KMS-11 (cell line): Measurements from ENCODE around the gene PCLO.
A peak's percentile ranks its signal among the peaks of the same experiment; 100 is the strongest.

ENCODE experiments used
- H2AFZ ChIP-seq: fragments of 200-600 bp; sonication (generic); 2 replicates; pipeline ENCODE4 v1.6.1; 2016; ENCODE audit warnings: antibody characterized with exemption, mixed run types, low read depth
- H3K27ac ChIP-seq: fragments of 200-600 bp; sonication (generic); 2 replicates; pipeline ENCODE4 v1.6.1; 2016; ENCODE audit warnings: mild to moderate bottlenecking, mixed run types
- H3K27me3 ChIP-seq: fragments of 200-600 bp; sonication (generic); 2 replicates; pipeline ENCODE4 v1.6.1; 2017; ENCODE audit warnings: mild to moderate bottlenecking, low read depth, mixed run types, moderate library complexity; ENCODE audit not compliant: insufficient read depth
- H3K36me3 ChIP-seq: fragments of 200-600 bp; sonication (generic); 2 replicates; pipeline ENCODE4 v1.6.1; 2017; ENCODE audit warnings: mild to moderate bottlenecking, mixed run types; ENCODE audit not compliant: insufficient read depth
- H3K4me1 ChIP-seq: fragments of 200-600 bp; sonication (generic); 2 replicates; pipeline ENCODE4 v1.6.1; 2016; ENCODE audit warnings: mild to moderate bottlenecking, low read depth, mixed run types; ENCODE audit not compliant: poor library complexity, severe bottlenecking
- H3K4me2 ChIP-seq: fragments of 200-600 bp; sonication (generic); 2 replicates; pipeline ENCODE4 v1.7.0; 2016; ENCODE audit warnings: mild to moderate bottlenecking, mixed run types
- H3K4me3 ChIP-seq: fragments of 200-600 bp; sonication (generic); IDR thresholded peaks from 2 replicates; pipeline ENCODE4 v1.6.1; 2017; ENCODE audit warnings: low read depth, low read length, mixed read lengths; ENCODE audit not compliant: insufficient read depth
- H3K79me2 ChIP-seq: fragments of 200-600 bp; sonication (generic); 2 replicates; pipeline ENCODE4 v1.6.1; 2016; ENCODE audit warnings: low read depth, mixed run types; ENCODE audit not compliant: insufficient read depth
- H3K9ac ChIP-seq: fragments of 200-600 bp; sonication (generic); 2 replicates; pipeline ENCODE4 v1.6.1; 2016; ENCODE audit warnings: mild to moderate bottlenecking, mixed run types
- H4K20me1 ChIP-seq: fragments of 200-600 bp; sonication (generic); 2 replicates; pipeline ENCODE4 v1.6.1; 2016; ENCODE audit warnings: mild to moderate bottlenecking, mixed run types; ENCODE audit not compliant: insufficient read depth
- TF ChIP-seq, protein P1 (sequence below): fragments of 200-600 bp; sonication (generic); conservative IDR thresholded peaks from 2 replicates; pipeline ENCODE4 v1.6.1; 2017; ENCODE audit warnings: low read depth, mild to moderate bottlenecking, antibody characterized with exemption, low read length, moderate library complexity, mixed read lengths

The PCLO gene, protein sequence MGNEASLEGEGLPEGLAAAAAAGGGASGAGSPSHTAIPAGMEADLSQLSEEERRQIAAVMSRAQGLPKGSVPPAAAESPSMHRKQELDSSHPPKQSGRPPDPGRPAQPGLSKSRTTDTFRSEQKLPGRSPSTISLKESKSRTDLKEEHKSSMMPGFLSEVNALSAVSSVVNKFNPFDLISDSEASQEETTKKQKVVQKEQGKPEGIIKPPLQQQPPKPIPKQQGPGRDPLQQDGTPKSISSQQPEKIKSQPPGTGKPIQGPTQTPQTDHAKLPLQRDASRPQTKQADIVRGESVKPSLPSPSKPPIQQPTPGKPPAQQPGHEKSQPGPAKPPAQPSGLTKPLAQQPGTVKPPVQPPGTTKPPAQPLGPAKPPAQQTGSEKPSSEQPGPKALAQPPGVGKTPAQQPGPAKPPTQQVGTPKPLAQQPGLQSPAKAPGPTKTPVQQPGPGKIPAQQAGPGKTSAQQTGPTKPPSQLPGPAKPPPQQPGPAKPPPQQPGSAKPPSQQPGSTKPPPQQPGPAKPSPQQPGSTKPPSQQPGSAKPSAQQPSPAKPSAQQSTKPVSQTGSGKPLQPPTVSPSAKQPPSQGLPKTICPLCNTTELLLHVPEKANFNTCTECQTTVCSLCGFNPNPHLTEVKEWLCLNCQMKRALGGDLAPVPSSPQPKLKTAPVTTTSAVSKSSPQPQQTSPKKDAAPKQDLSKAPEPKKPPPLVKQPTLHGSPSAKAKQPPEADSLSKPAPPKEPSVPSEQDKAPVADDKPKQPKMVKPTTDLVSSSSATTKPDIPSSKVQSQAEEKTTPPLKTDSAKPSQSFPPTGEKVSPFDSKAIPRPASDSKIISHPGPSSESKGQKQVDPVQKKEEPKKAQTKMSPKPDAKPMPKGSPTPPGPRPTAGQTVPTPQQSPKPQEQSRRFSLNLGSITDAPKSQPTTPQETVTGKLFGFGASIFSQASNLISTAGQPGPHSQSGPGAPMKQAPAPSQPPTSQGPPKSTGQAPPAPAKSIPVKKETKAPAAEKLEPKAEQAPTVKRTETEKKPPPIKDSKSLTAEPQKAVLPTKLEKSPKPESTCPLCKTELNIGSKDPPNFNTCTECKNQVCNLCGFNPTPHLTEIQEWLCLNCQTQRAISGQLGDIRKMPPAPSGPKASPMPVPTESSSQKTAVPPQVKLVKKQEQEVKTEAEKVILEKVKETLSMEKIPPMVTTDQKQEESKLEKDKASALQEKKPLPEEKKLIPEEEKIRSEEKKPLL (N-terminal part only)

GRCh38 chr7:83162402-83163256 lies at the start of gene PCLO:
Gene PCLO (minus strand): TSS chr7:83162884. CDS start chr7:83162592, 292 bp downstream.
- Histone ChIP-seq H3K9ac (peak within 1 kb of the TSS; percentile 20; the same call in 1 of the 2 replicates), H4K20me1 (no peaks in the 10 kb centered on the region), H3K79me2 (no peaks in the 10 kb centered on the region), H3K27me3 (no peaks in the 10 kb centered on the region), H3K36me3 (no peaks in the 10 kb centered on the region), H3K4me3 (no peak within 1 kb of the TSS), H3K4me1 (peaks cover 17% of the 10 kb centered on the region), H3K27ac (no peak within 1 kb of the TSS), H2AFZ (peak within 1 kb of the TSS; percentile 51), H3K4me2 (peak within 1 kb of the TSS; percentile 63)
- TF ChIP-seq, protein P1, sequence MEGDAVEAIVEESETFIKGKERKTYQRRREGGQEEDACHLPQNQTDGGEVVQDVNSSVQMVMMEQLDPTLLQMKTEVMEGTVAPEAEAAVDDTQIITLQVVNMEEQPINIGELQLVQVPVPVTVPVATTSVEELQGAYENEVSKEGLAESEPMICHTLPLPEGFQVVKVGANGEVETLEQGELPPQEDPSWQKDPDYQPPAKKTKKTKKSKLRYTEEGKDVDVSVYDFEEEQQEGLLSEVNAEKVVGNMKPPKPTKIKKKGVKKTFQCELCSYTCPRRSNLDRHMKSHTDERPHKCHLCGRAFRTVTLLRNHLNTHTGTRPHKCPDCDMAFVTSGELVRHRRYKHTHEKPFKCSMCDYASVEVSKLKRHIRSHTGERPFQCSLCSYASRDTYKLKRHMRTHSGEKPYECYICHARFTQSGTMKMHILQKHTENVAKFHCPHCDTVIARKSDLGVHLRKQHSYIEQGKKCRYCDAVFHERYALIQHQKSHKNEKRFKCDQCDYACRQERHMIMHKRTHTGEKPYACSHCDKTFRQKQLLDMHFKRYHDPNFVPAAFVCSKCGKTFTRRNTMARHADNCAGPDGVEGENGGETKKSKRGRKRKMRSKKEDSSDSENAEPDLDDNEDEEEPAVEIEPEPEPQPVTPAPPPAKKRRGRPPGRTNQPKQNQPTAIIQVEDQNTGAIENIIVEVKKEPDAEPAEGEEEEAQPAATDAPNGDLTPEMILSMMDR = no peak

DNA sequence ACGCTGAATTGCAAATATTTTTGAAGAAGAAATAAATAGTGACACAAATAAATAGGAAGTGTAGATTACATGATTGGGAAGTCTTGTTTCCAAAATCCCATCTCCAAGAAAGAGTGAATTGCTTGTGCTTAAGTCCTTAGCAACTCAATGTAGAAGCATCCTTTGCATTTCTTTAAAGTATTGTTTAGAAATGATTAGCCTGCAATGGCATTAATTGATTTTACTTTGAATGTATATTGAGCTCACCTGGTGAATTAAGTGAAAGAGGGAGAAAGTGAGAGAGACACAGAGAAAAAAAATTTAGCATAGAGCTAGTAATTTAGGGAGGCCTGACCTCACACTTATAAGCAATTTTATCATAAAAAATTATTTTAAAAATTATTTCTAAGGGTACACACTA lies 49.0 kb upstream of the PCLO start:
- Histone ChIP-seq H3K27ac (no peak overlapping the region), H3K4me3 (no peak overlapping the region), H3K27me3 (no peaks in the 10 kb centered on the region), H3K9ac (no peak overlapping the region), H3K4me1 (no peaks in the 10 kb centered on the region), H4K20me1 (no peaks in the 10 kb centered on the region), H3K36me3 (no peaks in the 10 kb centered on the region), H3K79me2 (no peaks in the 10 kb centered on the region), H2AFZ (no peak overlapping the region), H3K4me2 (no peak overlapping the region)
- TF ChIP-seq, protein P1 = no peak

DNA sequence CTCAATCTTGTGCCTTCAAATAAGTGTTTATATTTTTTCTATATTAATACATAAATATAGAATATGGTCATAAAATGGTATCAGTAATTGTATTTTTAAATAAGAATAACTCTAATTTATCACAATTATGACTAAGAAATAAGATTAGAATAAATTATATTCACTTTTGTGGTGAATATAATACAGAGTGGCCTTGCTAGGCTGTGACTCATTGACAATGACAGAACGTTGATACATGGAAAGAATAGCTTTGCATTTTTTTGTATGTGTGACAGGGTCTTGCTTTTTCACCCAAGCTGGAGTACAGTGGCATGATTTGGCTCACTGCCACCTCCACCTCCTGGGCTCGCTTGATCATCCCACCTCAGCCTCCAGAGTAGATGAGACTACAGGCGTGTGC lies 47.8 kb upstream of the PCLO start:
- Histone ChIP-seq H3K4me2 (no peak overlapping the region), H3K79me2 (no peaks in the 10 kb centered on the region), H3K4me1 (no peaks in the 10 kb centered on the region), H3K4me3 (no peak overlapping the region), H3K27me3 (no peaks in the 10 kb centered on the region), H3K36me3 (no peaks in the 10 kb centered on the region), H4K20me1 (no peaks in the 10 kb centered on the region), H3K27ac (no peak overlapping the region), H2AFZ (no peak overlapping the region), H3K9ac (no peak overlapping the region)
- TF ChIP-seq, protein P1 = no peak

GRCh38 chr7:83204715-83205114 lies 42.0 kb upstream of the PCLO start:
- H3K27me3 ChIP-seq = no peaks in the 10 kb centered on the region
- TF ChIP-seq, protein P1 = no peak
- no peaks in the 10 kb centered on the region for H3K79me2 ChIP-seq

More at GRCh38 chr7:83204715-83205114, 42.0 kb upstream of the PCLO start:
- Histone ChIP-seq H4K20me1 (no peaks in the 10 kb centered on the region), H3K27ac (no peak overlapping the region), H3K4me2 (no peak overlapping the region), H3K4me3 (no peak overlapping the region), H3K9ac (no peak overlapping the region), H3K4me1 (no peaks in the 10 kb centered on the region), H3K36me3 (no peaks in the 10 kb centered on the region), H2AFZ (no peak overlapping the region)
